ENCODE results near the gene CD93.

CD93 gene

GRCh38 chr20:23096986-23097520 lies 10.9 kb upstream of the CD93 start:
- no peak for DNase-seq

DNA sequence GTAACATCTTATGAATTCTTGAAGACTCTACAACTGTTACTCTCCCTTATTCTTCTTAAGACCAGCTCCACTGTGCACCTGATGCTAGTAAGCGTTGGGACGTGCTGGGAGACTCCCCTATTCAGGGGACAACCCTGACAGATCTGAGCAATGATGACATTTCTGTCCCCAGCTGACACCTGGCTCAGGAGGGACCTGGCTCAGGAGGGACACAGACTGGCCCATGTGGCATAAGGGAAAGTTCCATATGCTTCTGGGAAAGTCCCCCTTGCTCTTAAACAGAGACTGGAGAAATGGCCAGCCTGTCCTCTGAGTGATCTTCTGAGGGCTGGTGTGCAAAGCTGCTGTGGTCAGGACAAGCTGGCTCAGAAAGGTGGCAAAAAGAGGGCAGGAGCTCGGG lies 10.0 kb upstream of the CD93 start:
- DNase-seq = no peak

DNA sequence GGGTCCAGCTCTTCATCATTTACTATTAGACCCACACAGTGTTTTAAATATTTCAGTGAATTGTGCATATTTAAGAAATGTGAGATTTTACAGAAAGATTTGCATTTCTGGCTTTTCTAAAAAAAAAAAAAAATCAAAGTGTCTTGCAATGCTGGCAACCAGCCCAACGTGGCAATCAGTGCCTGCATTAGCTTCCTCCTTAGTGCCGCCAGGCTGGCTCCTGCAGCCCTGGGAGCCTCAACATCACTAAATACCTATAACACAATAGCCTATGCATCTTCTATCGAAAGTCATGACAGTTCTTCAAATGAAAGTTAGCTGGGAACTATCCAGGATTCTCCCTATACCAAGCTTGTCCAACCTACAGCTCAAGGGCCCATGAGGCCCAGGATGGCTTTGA lies 9.4 kb upstream of the CD93 start:
- DNase-seq = no peak

DNA sequence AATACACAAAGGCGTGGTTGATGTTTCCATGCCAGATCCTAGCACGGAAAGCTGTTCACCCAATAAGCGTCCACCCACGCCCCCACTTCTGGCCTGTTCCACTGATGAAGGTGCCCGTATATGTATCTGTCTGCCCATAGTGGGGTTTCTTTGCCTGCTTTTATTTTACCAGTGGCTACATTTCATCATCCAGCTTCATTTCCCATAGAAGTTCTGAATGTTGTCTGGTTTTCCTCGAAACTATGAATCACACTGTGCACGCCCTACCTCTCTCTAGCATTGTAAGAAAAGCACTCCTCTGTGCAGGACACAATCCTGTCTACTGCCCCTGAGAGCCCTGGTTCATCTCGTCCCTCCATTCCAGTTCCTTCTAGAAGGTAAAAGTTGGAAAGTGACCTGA lies 8.8 kb upstream of the CD93 start:
- DNase-seq = no peak

- no peak for DNase-seq
These were observed 8.2 kb upstream of the CD93 start for GRCh38 chr20:23094213-23094896.

- no peak for DNase-seq
These were observed 7.5 kb upstream of the CD93 start for GRCh38 chr20:23093613-23094012.

- DNase-seq = no peak
These were observed 6.9 kb upstream of the CD93 start for GRCh38 chr20:23092861-23093495.

DNA sequence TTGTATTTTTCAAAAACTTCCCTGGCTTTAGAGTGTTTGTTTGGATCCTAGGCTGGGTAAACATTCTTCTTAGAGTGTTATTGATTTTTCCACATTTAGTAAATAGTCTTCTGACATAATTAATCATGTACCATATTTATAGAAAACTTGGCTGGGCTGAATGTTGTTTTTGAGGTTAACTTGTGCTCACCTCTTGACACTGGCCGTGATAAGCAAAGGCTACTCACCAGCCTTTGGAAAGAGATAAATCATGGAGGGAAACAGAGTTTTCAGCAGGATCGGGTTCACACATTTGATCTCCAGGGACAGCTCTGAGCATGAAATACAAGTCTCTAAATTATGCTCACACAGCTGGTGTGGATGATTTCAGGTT lies 6.2 kb upstream of the CD93 start:
- DNase-seq = no peak

GRCh38 chr20:23091721-23092383 lies 5.7 kb upstream of the CD93 start:
- no peak for DNase-seq

DNA sequence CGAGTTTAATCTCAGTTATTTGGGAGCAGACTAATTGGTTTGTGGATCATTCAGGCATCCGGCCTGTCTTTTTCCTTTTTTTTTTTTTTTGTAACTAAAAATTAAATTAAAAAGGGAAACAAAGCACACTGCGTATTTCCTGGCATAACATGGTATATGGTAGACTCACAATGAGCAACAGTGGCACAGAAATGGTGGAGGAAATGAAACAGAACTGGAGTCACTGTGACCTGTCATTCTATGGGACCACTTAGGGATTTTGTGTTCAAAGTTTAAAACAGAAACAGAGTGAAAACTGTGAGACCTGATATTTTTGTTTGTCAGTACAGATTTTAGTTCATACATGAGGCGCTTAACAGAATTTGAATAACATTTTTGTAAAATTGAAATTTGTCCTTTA lies 4.8 kb upstream of the CD93 start:
- no peak for DNase-seq

DNA sequence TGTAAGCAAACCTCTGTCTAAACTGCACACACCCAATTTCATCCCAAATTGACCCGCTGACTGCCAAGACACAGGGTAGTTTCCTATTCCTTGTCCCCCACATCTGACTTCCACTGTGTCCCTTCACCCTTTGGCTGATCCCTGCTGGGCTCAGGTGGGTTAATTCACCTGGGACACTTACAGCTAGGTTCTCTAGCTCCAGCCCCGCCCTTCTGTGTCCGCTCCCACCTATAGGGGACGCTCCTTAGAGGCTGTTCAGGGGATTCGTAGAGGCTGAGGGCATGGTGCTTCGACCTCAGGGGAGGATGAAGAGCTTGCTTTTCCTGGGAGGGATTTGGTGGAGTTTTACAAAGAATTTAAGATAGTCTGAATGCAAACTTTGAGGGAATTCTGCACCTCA lies 4.0 kb upstream of the CD93 start:
- no peak for DNase-seq

GRCh38 chr20:23088866-23089265 lies 2.7 kb upstream of the CD93 start:
- DNase-seq = no peak

- no peak for DNase-seq
These were observed 1.6 kb upstream of the CD93 start for GRCh38 chr20:23087587-23088251.

DNA sequence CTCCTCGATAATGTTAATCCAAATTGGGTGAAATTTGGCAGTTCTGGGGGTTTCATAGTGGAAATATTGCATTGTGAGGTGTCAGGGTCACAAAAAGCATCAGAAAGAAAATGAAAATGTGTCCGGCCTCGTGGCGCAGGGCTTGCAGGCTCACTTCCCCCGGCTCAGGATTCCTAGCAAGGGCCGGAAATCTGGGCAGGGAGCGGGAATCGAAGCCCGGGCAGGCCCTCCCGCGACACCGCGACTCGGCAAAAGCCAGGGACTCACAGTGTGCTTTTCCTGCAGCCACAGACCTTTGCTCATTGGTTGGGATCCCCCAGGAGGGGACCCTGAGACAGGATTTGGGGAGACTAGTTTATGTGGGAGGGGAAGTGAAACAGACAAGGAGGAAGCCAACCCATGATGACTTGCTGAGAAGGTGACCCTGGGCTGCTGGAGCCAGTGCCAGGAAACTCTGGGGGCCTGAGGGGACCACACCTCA lies 847 bp upstream of the CD93 start:
- DNase-seq = no peak

GRCh38 chr20:23085436-23086055 lies 578 bp downstream of the CD93 start:
- no peak for DNase-seq

DNA sequence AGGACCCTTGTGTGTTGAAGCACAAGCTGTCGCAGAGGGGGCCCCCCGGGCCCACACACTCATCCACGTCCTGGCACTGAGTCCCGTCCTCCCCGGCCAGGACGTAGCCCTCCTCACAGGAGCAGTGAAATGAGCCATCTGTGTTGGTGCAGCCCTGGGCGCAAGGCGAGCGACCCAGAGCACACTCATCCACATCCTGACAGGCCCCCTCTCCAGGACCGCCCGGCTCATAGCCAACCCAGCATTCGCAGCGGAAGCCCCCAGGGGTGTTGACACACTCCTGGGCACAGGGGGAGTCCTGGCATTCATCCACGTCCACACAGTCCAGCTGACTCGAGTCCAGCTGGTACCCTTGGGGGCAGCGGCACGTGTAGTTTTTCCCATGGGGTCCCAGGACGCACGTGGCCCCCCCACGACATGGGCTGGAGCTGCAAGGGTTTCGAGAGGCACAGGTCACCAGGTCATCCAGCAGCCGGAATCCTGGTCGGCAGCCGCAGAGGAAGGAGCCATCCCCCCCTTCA lies 1.2 kb downstream of the CD93 start:
- no peak for DNase-seq

- no peak for DNase-seq
These were observed 1.8 kb downstream of the CD93 start for GRCh38 chr20:23084282-23084844.

DNA sequence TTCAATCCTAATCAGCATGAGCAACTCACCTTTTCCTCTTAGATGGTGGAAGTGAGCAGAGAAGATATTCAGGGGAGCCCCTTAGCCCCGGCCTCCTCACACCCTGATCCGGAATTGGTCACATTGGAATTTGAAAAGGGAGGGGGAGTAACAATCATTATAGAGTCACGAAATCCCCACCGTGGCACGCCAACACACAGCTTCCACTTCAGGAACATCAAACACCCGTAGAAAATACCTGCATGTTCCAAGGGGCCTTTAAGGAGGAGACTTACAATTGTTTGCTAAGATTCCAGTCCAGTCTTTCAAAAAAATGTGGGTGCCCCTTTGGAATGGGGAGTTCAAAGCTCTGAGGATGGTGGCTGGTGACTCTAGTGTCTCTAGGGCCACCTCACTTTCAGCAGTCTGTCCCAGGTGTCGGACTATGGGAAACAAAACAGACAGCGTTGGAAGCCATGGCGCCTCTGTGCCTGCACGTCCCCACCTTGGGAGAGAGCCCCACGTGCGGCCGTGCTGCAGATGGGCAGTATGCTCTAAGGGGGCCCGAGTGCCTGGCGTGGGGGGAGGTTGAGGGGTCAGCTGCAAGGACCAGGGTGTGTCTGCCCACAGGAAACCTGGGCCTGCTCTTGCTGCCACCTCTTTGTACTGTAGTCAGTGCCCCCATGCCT lies 2.4 kb downstream of the CD93 start:
- no peak for DNase-seq

DNA sequence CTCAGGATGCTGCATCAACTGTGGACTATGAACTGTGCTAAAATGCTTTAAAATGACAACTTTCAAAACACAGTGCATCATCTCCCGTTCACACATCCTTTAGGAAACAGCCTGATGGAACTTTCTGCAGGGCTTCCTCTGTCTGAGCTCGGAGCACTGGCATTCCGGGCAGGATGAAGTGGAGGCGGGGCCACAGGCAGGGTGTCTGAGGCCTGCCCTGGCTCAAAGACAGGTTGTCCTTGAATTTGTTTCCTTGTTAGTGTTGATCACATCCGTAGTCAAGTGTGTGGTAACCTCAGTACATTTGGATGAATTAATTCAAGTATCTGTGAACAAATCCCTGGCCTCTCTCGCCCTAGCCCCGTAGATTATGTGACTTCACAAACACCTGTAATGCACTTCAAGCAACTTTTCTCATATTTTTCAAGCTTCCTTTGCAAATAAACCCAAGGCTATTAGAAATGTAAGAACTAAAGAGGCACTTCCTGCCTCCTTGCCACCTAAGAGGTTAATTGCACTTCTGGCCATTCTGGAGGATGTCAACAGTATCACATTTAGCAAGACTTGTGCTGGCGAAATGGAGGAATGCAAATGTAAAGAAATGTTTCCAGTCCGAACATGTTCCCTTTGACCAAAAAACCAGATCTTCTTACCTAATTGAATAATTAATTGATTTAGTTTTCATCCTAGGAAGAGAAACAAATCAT lies 3.1 kb downstream of the CD93 start:
- peak; percentile 32 for DNase-seq

DNA sequence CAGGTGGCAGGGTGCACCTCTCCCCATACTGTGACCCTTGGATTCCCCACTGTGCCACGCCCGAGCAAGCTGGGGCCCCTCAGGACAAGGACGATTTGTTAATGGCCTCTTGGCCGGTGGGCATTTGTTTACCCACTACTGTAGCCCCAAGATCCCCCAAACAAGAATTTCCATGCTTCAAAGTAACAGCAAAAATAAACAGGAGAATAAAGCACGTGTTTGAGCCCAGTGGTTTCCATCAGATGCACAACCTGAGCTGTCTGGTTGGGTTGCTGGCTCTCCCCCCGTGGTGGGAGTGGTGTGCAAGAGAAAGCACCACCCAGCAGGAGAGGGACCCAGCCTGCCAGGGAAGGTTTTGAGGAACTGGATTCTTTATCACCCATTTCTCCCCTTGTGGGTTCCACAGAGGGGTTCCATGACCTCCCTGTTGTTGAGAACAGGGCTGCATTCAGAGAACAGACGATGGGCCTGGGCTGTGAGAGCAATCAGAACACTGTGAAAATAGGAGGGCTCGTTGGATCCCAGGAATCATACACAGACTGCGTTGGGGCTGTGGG lies 4.8 kb downstream of the CD93 start:
- no peak for DNase-seq

DNA sequence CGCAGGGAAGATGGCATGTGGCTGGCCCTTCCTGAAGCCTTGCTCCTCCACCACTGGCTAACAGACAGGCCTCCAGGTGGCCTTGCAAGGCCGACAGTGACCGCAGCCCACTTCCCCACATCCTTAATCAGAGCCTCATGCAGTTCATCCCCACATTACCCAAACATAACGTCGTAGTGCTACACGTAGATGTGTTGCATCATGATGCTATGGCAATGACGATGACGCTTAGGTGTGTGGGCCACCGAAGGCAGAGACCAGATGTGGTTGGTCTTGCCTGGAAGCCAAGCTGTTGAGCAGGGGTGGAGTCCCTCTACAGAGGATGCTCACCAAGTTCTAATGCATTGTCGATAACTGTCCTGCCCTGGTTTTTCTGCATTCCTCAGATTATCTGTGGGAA lies 5.6 kb downstream of the CD93 start:
- DNase-seq = no peak
